Posterior vena cava (tissue), 2 donors: Measurements from ENCODE around the gene GABBR2. TPM values are rescaled to one million over a fixed set of nuclear protein-coding genes. Genes with fewer than 3 reads are reported as not detected.

Experiments used
- DNase-seq: peaks from one replicate; pipeline ENCODE4 v3.0.0-alpha.2; 2020; ENCODE audit warnings: low spot score
- intact Hi-C, 2 donors: fragments of 100-400 bp; cut with DNase I; formaldehyde crosslinking; loops; one replicate each; pipeline versions ENCODE4 v1.14.1 to v1.14.2; 2022 to 2023
- total RNA-seq, 2 donors: library from RNA; stranded (reverse); fragmentation: NEBNext Ultra II Directional; extraction: Animal tissue kit (Norgen Biotek cat#: 25700); gene quantifications; one replicate each; pipeline ENCODE4 v1.2.1, GENCODE V29; 2021
- donor health status: DM: yes; HTN: yes; CAD: no.
- donor health status: DM: yes; HTN: yes; CAD: no.

GABBR2 gene
- total RNA-seq, 2 donors from 2014 or later = not detected

- no peak for DNase-seq
- intact Hi-C loops = no loop called here
These were observed 16.2 kb upstream of the GABBR2 start for GRCh38 chr9:98724810-98725530.

DNA sequence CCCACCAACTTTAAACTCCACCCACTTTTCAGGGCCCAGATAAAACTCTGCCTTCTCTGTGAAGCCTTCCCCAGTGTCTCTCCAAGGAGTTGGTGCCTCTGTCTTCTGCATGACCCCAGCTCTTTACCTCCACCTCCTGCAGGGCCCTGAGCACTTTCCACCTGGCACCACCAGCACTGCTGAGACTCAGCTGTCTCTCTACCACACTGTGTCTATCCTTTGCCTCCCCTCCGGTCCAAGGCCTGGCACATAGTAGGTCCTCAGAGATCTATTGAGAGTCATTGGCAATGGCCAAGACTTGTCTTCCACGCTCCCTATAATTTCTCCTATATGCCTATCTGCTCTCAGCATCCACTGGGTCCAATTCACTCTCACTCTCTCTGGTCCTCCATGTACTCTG is 12.9 kb upstream of the GABBR2 start:
- no peak for DNase-seq
- intact Hi-C loops = no loop called here

DNA sequence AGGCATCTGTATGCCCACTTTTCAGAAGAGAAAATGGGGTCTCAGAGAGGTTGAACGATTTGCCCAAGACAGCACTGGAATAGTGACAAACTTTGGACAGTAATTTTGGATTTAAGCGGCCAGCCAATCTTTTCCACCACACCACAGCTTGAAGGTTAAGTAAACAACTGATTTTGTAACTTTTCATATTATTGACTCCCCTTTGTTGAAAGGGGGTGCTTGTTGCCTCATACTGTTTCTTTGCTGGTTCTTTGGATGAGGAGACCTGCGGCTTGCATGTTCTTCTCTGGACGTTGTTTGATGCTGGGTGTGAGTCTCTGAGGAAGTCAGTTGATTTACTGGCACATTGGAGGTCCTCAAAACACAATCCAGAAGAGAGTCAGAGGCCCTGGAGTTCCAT is 11.7 kb upstream of the GABBR2 start:
- intact Hi-C loops = no loop called here

GRCh38 chr9:98719055-98719454 is 10.3 kb upstream of the GABBR2 start:
- intact Hi-C loops = no loop called here
- no peak for DNase-seq

More for the DNA sequence above, 11.7 kb upstream of the GABBR2 start:
- no peak for DNase-seq

- intact Hi-C loops = no loop called here
- DNase-seq = no peak
These were observed 6.1 kb upstream of the GABBR2 start for GRCh38 chr9:98714833-98715232.

DNA sequence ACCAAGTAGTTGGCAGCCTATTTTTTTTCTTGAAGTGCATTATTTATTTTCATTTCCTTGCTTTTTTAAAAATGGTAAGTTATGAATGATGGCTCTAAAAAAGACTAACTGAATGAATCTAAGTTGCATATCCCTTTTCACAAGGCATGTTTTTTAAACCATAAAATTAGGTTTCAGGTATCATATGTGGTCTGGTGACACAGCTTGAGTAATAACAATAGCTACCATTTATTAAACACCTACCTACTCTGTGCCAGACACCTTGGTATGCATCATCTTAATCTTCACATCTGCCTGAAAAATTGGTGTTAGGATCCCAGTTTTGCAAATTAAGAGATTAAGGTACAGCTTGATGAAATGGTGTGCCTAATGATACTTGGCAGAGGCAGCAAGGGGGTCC is 4.3 kb upstream of the GABBR2 start:
- intact Hi-C loops = no loop called here
- no peak for DNase-seq

DNA sequence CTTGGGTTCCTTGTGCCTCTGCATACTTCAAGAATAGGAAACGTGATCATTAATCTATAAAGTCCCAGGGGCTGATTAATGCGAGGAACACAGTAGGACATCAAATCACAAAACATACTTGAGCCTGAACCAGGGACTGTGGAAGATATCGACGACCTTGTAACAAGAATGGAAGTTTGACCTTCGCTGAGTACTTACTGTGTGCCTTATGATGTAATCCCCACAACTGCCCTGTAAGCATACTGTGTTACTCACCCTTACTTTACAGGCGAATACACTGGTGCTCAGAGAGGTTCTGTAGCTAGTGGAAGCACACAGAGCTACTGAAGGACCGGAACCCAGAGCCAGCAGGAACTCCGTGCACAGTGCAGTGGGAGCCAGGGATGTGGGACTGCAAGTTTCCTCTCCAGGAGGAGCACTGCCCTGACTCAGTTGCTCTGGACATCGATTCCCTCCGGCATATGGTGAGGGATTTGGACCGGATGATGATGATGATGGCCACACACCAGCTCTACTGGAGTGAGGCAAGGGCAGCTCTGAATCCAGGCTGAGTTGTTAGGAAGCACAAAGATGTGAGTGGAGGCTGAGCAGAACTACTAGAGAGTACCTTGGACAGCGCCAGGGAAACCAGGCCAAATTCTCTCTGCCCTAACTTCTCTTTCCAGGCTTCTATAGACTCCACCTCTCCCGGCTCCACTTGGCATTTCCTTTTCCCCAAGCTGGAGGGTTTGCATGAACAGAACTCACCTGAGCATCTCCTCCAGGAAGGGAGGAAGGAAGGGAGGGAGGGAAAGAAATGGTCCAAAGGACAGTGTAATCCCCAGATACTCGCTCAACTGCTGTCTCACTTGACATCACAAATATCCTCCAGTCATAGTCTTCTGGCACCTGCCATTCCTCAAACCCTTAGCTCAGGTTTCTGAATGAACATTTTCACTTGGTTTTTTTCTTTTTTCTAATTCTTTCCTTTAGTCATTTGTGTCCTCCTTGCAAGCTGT is 1.5 kb upstream of the GABBR2 start:
- intact Hi-C loops = no loop called here
- DNase-seq = no peak

GRCh38 chr9:98708103-98708932 is 417 bp downstream of the GABBR2 start:
- DNase-seq = no peak
- intact Hi-C loops = no loop called here

GRCh38 chr9:98707166-98708102 is 1.3 kb downstream of the GABBR2 start:
- intact Hi-C loops = no loop called here

DNA sequence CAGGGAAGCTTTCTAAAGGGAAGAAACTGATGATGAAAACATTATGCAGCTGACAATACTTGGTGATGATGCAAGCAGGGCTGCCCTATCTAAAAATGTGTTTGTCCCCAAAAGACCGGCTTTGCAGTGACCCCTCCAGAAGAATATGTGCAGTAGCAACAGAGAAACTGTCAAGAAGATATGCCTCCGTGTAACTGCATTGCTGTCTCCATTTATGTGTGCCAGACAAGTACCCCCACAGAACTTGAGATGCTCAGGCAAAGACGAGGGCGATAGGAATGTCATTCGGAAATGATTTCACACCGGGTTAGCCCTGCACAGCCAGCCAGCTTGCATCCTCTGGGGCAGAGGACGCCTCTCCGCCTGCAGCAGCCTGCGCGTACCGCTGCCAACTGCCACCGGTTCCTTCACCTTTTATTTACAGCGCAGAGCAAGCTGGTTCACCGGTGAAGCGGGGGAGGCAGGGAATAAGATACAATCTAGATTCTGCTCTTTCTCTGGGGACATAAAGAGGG is 2.0 kb downstream of the GABBR2 start:
- no peak for DNase-seq
- intact Hi-C loops = no loop called here

More at GRCh38 chr9:98707166-98708102, 1.3 kb downstream of the GABBR2 start:
- DNase-seq = no peak

GRCh38 chr9:98702835-98703380 is 5.8 kb downstream of the GABBR2 start:
- intact Hi-C loops = no loop called here
- no peak for DNase-seq

DNA sequence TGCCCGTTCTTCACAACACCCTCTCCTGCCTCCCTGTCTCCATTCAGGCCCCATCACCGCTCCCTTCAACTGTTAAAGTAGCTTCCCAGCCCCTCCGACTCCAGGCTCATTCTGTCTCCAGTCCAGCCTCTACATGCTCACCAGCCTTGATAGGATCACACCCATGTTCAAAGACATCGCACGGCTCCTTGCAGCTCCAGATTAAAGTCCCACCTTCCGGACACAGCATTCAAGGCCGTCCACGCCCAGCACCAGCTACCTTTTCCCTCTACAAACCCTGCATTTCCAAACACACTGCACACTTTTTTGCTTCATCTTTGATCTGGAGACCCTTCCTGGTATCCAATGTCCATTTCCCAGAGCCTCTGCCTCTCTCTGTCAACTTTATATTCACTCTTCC is 6.4 kb downstream of the GABBR2 start:
- DNase-seq = no peak
- intact Hi-C loops = no loop called here

DNA sequence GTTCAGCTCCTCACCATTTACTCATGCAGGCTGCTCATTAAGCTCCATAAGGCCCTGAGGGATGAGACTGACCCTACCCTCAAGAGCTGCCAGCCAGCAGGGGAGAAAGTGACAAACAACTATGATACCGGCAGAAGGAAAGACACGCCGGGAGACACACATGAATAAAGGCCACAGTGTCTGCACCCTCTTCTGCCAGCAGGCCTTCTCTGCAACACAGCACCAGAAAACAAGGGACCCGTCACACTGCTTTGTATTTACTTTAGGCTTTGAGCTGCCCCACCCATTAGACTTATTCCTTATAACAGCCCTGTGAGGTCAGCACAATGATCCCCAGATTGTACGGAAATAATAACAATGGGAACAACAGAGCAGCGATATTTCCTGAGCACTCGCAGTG is 7.2 kb downstream of the GABBR2 start:
- no peak for DNase-seq
- intact Hi-C loops = no loop called here

DNA sequence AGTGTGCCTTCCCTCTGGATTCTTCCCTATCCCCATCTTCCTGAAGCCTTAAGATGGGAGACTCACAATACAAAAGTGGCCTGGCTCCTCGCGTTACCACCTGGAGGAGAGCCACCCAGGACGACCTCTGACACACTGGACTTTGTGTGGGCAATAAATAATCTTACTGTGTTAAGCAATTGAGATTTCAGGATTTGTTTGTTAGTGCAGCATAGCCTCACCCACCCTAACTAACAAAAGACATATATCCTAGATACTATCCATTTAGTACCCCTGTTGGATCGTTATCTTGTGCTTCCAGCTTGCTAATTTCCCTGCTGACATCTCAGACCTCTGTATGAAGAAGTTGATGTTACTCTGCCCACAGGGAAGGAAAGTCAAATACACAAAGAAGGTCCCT is 7.9 kb downstream of the GABBR2 start:
- no peak for DNase-seq

DNA sequence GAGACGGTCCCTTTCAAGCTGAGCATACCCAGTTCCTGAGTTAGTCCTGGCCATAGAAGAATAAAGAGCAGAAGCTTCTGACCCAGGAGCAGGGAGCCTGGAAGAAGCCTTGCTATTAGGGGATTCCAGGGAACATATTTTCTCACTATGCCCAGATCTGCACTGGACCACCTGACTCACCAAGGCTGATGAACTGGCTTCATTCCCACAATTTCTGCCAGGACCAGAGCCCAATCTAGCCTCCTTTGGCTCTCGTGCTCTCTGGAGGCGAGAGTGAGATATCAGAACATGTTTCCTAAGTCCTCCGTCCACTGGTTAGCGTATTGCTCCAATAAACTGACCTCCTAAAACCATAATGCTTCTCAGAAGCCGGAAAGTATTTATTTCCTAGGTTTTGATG is 9.9 kb downstream of the GABBR2 start:
- intact Hi-C loops = no loop called here
- DNase-seq = no peak

More for the DNA sequence above, 7.9 kb downstream of the GABBR2 start:
- intact Hi-C loops = no loop called here

- DNase-seq = no peak
- intact Hi-C loops = no loop called here
These were observed 13.8 kb downstream of the GABBR2 start for GRCh38 chr9:98694943-98695342.

DNA sequence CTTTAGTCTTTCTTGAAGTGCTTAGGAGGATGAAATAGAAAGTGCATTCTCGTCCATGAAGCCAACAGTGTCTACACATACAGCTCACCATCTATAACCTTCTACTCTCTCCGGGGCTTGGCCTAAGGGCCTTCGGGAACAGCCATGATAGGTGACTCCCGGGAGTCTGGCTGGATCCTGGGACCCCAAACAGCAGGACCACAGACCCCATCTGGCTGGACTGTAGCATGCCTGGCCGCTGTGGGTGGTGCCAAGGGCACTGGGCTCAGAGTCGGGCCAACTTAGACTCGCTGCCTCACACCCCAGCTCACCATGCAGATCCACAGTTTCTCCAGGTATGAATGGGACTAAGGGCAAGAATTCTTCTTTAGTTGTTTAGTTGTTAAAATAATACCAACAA is 16.3 kb downstream of the GABBR2 start:
- DNase-seq = no peak
- intact Hi-C loops = no loop called here

- no peak for DNase-seq
- intact Hi-C loops = no loop called here
These were observed 16.8 kb downstream of the GABBR2 start for GRCh38 chr9:98691890-98692289.
